Activated CD8-positive, alpha-beta memory T cell treated with anti-CD3 and anti-CD28 coated beads for 4 hours (primary cell): ENCODE data around the gene EXOC1L.

Source experiments
- DNase-seq, 2 donors: peaks; one replicate each; pipeline ENCODE4 v3.0.0-alpha.2; 2020; ENCODE audit warnings: low read depth in 2 of 2

EXOC1L gene

DNA sequence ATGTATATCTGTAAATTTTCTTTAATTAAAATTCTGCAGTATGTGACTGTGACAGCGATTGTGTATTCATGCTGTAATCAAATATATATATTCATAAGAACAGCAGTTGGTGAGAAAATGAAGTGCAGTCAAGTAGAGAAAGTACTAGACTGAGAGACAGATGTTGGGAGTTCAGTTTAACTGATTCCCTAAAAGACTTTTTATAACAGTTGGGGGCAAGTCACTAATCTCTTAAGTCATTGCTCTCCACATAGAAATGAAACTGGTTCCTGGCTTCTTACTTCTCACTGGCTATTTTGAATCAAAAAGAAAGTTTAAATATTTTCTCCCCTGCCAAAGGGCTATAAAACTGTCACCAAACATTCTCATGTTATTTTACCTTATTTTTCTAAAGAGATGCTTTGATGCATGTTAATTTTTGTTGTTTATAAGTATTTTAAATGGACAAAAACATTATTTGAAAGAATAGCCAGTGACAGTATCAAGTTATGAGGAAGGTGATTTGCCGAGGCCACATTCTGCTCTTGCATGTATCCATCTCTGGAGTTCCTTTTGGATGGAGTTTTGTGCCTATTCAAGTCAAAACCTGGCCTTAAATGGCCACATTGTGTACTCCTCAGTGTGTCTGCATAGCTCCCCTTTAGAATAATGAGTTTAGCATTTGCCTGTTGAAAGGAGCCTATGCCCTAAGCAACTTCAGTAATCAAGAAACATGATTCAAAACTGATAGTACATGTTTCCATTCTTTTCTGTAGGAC lies 64.7 kb downstream of the EXOC1L start:
- DNase-seq: no peak

DNA sequence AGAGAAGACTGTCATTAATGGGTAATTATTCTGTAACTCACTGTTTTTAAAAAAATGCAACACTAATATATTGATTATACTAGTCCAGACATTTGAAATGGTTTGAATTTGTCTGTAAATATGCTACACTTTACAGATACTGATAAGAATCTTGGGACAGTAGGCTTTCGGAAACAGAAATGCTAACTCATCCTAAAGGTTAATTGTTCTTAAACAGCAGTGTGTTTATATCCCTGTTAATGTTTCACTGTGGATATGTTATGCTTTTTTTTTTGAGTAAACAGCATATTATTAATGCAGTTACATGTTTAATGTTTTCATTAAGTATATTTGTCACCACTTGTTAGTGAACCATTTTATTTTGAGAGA lies 65.2 kb downstream of the EXOC1L start:
- no peak for DNase-seq
